Vagina (tissue), 2 donors: ENCODE results near the gene SLC35G2.

ENCODE experiments used
- POLR2AphosphoS5 ChIP-seq, 2 donors: sonication (generic); formaldehyde crosslinking; IDR thresholded peaks; one replicate each; pipeline ENCODE4 v1.9.0; 2017; ENCODE audit warnings: antibody characterized with exemption in 2 of 2, mild to moderate bottlenecking in 2 of 2, low read depth in 1 of 2; ENCODE audit not compliant: insufficient read depth in 1 of 2
- TF ChIP-seq, protein P1 (sequence below), 3 experiments: fragments of 450-650 bp in 2 of 3; fragments of 200-600 bp in 1 of 3; sonication (generic) in 1 of 3; IDR thresholded peaks; one replicate each; pipeline ENCODE4 v1.5.1; 2017 to 2019; ENCODE audit warnings: antibody characterized with exemption in 3 of 3, mild to moderate bottlenecking in 2 of 3, moderate library complexity in 2 of 3

- TF ChIP-seq, protein P1, sequence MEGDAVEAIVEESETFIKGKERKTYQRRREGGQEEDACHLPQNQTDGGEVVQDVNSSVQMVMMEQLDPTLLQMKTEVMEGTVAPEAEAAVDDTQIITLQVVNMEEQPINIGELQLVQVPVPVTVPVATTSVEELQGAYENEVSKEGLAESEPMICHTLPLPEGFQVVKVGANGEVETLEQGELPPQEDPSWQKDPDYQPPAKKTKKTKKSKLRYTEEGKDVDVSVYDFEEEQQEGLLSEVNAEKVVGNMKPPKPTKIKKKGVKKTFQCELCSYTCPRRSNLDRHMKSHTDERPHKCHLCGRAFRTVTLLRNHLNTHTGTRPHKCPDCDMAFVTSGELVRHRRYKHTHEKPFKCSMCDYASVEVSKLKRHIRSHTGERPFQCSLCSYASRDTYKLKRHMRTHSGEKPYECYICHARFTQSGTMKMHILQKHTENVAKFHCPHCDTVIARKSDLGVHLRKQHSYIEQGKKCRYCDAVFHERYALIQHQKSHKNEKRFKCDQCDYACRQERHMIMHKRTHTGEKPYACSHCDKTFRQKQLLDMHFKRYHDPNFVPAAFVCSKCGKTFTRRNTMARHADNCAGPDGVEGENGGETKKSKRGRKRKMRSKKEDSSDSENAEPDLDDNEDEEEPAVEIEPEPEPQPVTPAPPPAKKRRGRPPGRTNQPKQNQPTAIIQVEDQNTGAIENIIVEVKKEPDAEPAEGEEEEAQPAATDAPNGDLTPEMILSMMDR (IDR thresholded peaks at IDR 0.05) = no peak
- no peak for TF ChIP-seq POLR2AphosphoS5 (IDR thresholded peaks at IDR 0.05; ENCODE audit: insufficient read depth in 1 of 2, low read depth in 1 of 2)
Observed at GRCh38 chr3:136787349-136787748, 31.6 kb upstream of the SLC35G2 start.
